ENCODE measurements around the gene BCAS3. TPM values are rescaled to one million over a fixed set of nuclear protein-coding genes. Genes with fewer than 3 reads are reported as not detected.
"Not testable (repeated sequence)": the region's sequence is repeated elsewhere in the genome, so short reads cannot be mapped to it uniquely, and the experiment has no call there.

Gene BCAS3
- total and polyA plus RNA-seq, 2 donors: 6.9 to 12.4 TPM

DNA sequence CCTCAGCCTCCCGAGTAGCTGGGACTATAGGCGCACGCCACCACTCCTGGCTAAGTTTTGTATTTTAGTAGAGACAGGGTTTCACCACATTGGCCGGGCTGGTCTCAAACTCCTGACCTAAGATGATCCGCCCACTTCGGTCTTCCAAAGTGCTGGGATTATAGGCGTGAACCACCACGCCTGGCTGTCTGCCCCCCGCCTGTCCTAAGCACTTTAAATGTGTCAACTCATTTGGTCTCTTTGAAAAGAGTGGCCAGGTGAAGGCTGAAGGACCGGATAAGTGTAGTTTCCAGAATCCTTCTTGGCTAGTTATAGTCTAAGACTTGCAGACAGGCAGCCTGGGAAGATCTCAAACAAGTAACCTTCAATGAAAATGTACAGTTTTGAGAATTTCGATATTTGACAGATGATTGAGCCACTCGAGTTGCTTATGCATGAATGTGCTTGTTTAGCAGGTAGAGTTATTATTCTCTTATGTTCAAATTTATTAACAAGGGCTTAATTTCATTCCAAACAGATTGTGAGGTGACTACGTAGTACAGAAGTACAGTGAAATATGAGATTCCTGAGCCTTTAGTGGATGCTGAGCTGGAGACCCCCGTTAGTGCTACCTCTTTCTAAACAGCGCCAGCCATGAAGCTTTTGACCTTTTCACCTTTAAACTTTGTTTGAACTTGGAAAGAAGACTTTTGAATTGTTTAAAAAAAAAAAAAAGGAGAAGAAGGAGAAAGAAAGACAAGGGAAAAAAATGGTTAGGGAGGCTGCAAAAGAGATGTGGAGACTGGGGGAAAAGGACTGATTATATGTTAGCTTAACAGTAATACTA lies 557.6 kb downstream of the BCAS3 start:
- no peak overlapping the region for H3K27ac ChIP-seq (ENCODE audit: low read depth in 1 of 2, low read length in 1 of 2)
- no peak for DNase-seq (ENCODE audit: low read depth in 6 of 9, low spot score in 9 of 9)
- WGBS: 94% methylated on average over 15 of the region's 15 CpGs
- no peaks in the 10 kb centered on the region for H3K4me1 ChIP-seq (ENCODE audit: control insufficient read depth in 2 of 2, insufficient read depth in 2 of 2, low read length in 2 of 2)
- no peaks in the 10 kb centered on the region for H3K36me3 ChIP-seq (ENCODE audit: control insufficient read depth in 2 of 2, insufficient read depth in 2 of 2, low read length in 1 of 2)
- H3K27me3 ChIP-seq (ENCODE audit: control insufficient read depth in 2 of 2, insufficient read depth in 1 of 2, low read length in 1 of 2): no peaks in the 10 kb centered on the region
- peaks cover 0 to 4% of the 10 kb centered on the region in 2 donors for H3K9me3 ChIP-seq (ENCODE audit: control insufficient read depth in 2 of 2, insufficient read depth in 1 of 2, low read length in 1 of 2)
- no peak overlapping the region for H3K4me3 ChIP-seq (ENCODE audit: low read length in 2 of 2)

DNA sequence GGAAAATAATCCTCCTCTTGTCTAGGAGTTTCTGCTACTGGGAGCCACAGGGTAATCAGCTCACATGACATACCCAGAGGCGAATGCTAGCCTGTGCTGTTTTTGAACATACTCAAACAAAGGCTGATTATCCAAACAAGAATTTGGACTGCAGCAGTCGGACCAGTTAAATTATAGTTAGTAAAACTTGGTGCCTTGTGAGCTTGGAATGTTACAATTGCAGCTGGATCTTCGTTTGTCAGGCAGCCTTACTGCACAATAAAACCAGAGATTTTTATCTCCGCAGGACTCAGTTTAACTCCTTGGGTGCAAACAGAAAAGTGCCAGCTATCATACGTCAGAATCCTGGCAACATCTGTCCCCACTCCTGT lies 558.2 kb downstream of the BCAS3 start:
- H3K4me1 ChIP-seq (ENCODE audit: control insufficient read depth in 2 of 2, insufficient read depth in 2 of 2, low read length in 2 of 2): no peaks in the 10 kb centered on the region
- no peak for DNase-seq (ENCODE audit: low read depth in 6 of 9, low spot score in 9 of 9)
- no peak overlapping the region for H3K4me3 ChIP-seq (ENCODE audit: low read length in 2 of 2)
- H3K27me3 ChIP-seq (ENCODE audit: control insufficient read depth in 2 of 2, insufficient read depth in 1 of 2, low read length in 1 of 2): no peaks in the 10 kb centered on the region
- no peak overlapping the region for H3K27ac ChIP-seq (ENCODE audit: low read depth in 1 of 2, low read length in 1 of 2)
- no peaks in the 10 kb centered on the region for H3K36me3 ChIP-seq (ENCODE audit: control insufficient read depth in 2 of 2, insufficient read depth in 2 of 2, low read length in 1 of 2)
- peaks cover 0 to 4% of the 10 kb centered on the region in 2 donors for H3K9me3 ChIP-seq (ENCODE audit: control insufficient read depth in 2 of 2, insufficient read depth in 1 of 2, low read length in 1 of 2)
- WGBS: 92% methylated on average over 5 of the region's 5 CpGs

DNA sequence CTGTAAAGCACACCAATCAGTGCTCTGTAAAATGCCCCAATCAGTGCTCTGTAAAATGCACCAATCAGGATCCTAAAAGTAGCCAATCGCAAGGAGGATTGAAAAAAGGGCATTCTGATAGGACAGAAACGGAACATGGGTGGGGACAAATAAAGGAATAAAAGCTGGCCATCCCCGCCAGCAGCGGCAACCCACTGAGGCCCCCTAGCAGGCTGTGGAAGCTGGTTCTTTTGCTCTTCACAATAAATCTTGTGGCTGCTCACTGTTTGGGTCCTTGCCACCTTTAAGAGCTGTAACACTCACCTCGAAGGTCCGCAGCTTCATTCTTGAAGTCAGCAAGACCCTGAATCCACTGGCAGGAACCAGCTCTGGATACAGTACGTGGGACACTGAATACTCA lies 559.6 kb downstream of the BCAS3 start:
- Histone ChIP-seq H3K27me3 (ENCODE audit: control insufficient read depth in 2 of 2, insufficient read depth in 1 of 2, low read length in 1 of 2) (no peaks in the 10 kb centered on the region), H3K4me3 (ENCODE audit: low read length in 2 of 2) (no peak overlapping the region), H3K36me3 (ENCODE audit: control insufficient read depth in 2 of 2, insufficient read depth in 2 of 2, low read length in 1 of 2) (no peaks in the 10 kb centered on the region), H3K27ac (ENCODE audit: low read depth in 1 of 2, low read length in 1 of 2) (no peak overlapping the region), H3K4me1 (ENCODE audit: control insufficient read depth in 2 of 2, insufficient read depth in 2 of 2, low read length in 2 of 2) (no peaks in the 10 kb centered on the region), H3K9me3 (ENCODE audit: control insufficient read depth in 2 of 2, insufficient read depth in 1 of 2, low read length in 1 of 2) (peaks cover 0 to 4% of the 10 kb centered on the region in 2 donors)
- WGBS: 98% methylated on average over 7 of the region's 7 CpGs
- DNase-seq (ENCODE audit: low read depth in 6 of 9, low spot score in 9 of 9): no peak

- H3K4me1 ChIP-seq (ENCODE audit: control insufficient read depth in 2 of 2, insufficient read depth in 2 of 2, low read length in 2 of 2): no peaks in the 10 kb centered on the region
- no peak for DNase-seq (ENCODE audit: low read depth in 6 of 9, low spot score in 9 of 9)
- no peaks in the 10 kb centered on the region for H3K36me3 ChIP-seq (ENCODE audit: control insufficient read depth in 2 of 2, insufficient read depth in 2 of 2, low read length in 1 of 2)
- H3K9me3 ChIP-seq (ENCODE audit: control insufficient read depth in 2 of 2, insufficient read depth in 1 of 2, low read length in 1 of 2): peaks cover 0 to 4% of the 10 kb centered on the region in 2 donors
- H3K4me3 ChIP-seq (ENCODE audit: low read length in 2 of 2): no peak overlapping the region
- WGBS: 91% methylated on average over 6 of the region's 6 CpGs
- no peak overlapping the region for H3K27ac ChIP-seq (ENCODE audit: low read depth in 1 of 2, low read length in 1 of 2)
- no peaks in the 10 kb centered on the region for H3K27me3 ChIP-seq (ENCODE audit: control insufficient read depth in 2 of 2, insufficient read depth in 1 of 2, low read length in 1 of 2)
These were observed 560.8 kb downstream of the BCAS3 start for GRCh38 chr17:61238455-61238933.

DNA sequence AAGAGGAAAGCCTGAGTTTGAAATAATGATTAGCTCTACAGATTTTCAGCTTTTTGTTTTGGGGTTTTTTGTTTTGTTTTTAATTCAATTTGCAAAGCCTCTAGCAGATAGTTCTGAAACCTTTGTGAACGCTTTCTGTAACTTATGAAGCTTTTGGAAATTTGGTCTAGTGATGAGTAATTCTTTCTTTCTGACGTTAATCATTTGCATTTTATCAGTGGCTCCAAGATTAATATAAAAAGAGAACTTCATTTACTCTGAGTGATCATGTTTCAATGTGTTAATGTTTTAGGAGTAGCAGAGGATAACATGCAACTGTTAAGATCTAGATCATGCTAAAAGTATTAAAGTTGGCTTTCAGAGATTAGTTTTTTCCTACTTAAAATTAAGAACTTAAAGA lies 561.7 kb downstream of the BCAS3 start:
- DNase-seq (ENCODE audit: low read depth in 6 of 9, low spot score in 9 of 9): no peak
- H3K4me3 ChIP-seq (ENCODE audit: low read length in 2 of 2): no peak overlapping the region
- H3K36me3 ChIP-seq (ENCODE audit: control insufficient read depth in 2 of 2, insufficient read depth in 2 of 2, low read length in 1 of 2): no peaks in the 10 kb centered on the region
- no peaks in the 10 kb centered on the region for H3K27me3 ChIP-seq (ENCODE audit: control insufficient read depth in 2 of 2, insufficient read depth in 1 of 2, low read length in 1 of 2)
- 93% methylated on average over 2 of the region's 2 CpGs for WGBS
- no peaks in the 10 kb centered on the region for H3K4me1 ChIP-seq (ENCODE audit: control insufficient read depth in 2 of 2, insufficient read depth in 2 of 2, low read length in 2 of 2)
- no peak overlapping the region for H3K27ac ChIP-seq (ENCODE audit: low read depth in 1 of 2, low read length in 1 of 2)
- peaks cover 0 to 4% of the 10 kb centered on the region in 2 donors for H3K9me3 ChIP-seq (ENCODE audit: control insufficient read depth in 2 of 2, insufficient read depth in 1 of 2, low read length in 1 of 2)

GRCh38 chr17:61239953-61240352 lies 562.3 kb downstream of the BCAS3 start:
- H3K27ac ChIP-seq (ENCODE audit: low read depth in 1 of 2, low read length in 1 of 2): no peak overlapping the region
- no peaks in the 10 kb centered on the region for H3K4me1 ChIP-seq (ENCODE audit: control insufficient read depth in 2 of 2, insufficient read depth in 2 of 2, low read length in 2 of 2)
- peaks cover 0 to 4% of the 10 kb centered on the region in 2 donors for H3K9me3 ChIP-seq (ENCODE audit: control insufficient read depth in 2 of 2, insufficient read depth in 1 of 2, low read length in 1 of 2)
- no peak overlapping the region for H3K4me3 ChIP-seq (ENCODE audit: low read length in 2 of 2)
- H3K36me3 ChIP-seq (ENCODE audit: control insufficient read depth in 2 of 2, insufficient read depth in 2 of 2, low read length in 1 of 2): no peaks in the 10 kb centered on the region
- WGBS: 92% methylated on average over 1 of the region's 1 CpG
- no peak for DNase-seq (ENCODE audit: low read depth in 6 of 9, low spot score in 9 of 9)
- no peaks in the 10 kb centered on the region for H3K27me3 ChIP-seq (ENCODE audit: control insufficient read depth in 2 of 2, insufficient read depth in 1 of 2, low read length in 1 of 2)

DNA sequence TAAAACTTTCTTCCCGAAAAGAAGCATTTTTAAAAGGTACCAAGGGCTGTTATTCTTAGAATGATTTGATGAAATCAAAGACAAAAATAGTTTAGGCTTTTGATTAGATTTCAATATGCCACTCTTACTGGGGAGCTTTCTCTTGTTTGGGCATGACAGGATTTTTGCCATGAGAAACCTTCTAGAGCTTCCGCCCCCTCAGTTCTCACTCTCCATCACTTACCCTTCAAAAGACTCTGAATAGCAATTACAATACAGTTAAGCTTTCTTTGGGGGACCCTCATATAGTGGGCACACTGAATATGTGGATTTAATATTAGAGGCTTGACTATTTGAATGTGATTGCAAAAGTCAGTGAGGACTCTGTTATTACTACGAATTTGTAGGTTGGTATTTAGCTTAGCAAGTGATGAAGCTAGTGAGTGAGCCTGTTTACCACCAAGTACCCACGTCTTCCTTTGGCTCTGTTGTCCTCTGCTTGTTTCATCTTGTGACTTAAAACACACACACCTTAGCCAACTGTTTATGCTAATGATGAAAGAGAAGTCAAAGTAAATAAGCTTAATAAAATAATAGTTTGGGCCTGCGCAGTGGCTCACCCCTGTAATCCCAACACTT lies 563.3 kb downstream of the BCAS3 start:
- Histone ChIP-seq H3K9me3 (ENCODE audit: control insufficient read depth in 2 of 2, insufficient read depth in 1 of 2, low read length in 1 of 2) (peaks cover 0 to 4% of the 10 kb centered on the region in 2 donors), H3K27ac (ENCODE audit: low read depth in 1 of 2, low read length in 1 of 2) (no peak overlapping the region), H3K4me3 (ENCODE audit: low read length in 2 of 2) (no peak overlapping the region), H3K27me3 (ENCODE audit: control insufficient read depth in 2 of 2, insufficient read depth in 1 of 2, low read length in 1 of 2) (no peaks in the 10 kb centered on the region), H3K36me3 (ENCODE audit: control insufficient read depth in 2 of 2, insufficient read depth in 2 of 2, low read length in 1 of 2) (no peaks in the 10 kb centered on the region), H3K4me1 (ENCODE audit: control insufficient read depth in 2 of 2, insufficient read depth in 2 of 2, low read length in 2 of 2) (no peaks in the 10 kb centered on the region)
- DNase-seq (ENCODE audit: low read depth in 6 of 9, low spot score in 9 of 9): no peak
- 96% methylated on average over 5 of the region's 5 CpGs for WGBS

GRCh38 chr17:61244988-61245387 lies 567.3 kb downstream of the BCAS3 start:
- H3K27ac ChIP-seq (ENCODE audit: low read depth in 1 of 2, low read length in 1 of 2); H3K36me3 ChIP-seq (ENCODE audit: control insufficient read depth in 2 of 2, insufficient read depth in 2 of 2, low read length in 1 of 2); H3K4me3 ChIP-seq (ENCODE audit: low read length in 2 of 2); H3K4me1 ChIP-seq (ENCODE audit: control insufficient read depth in 2 of 2, insufficient read depth in 2 of 2, low read length in 2 of 2); H3K9me3 ChIP-seq (ENCODE audit: control insufficient read depth in 2 of 2, insufficient read depth in 1 of 2, low read length in 1 of 2); DNase-seq (ENCODE audit: low read depth in 6 of 9, low spot score in 9 of 9); H3K27me3 ChIP-seq (ENCODE audit: control insufficient read depth in 2 of 2, insufficient read depth in 1 of 2, low read length in 1 of 2): not testable (repeated sequence)
- WGBS: 85% methylated on average over 8 of the region's 8 CpGs

DNA sequence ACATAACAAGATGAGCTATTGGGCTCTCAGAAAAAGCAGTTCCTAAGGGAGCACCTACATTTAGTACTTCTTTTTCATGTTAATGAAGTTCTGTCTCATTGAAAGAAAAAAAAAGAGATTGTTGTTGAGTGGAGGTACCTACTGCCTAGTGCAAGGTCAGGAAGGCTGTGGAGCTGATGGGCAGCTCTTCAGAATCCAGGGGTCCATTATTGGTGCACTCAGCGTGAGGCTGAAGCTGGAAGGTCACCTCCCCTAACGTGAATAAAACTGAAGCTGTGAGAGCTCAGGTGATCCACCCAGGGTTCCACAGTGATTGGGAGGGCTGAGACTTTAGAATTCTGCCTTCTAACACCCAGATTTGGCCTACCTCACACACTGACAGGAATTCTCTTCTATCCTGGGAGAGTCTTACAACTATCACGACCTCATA lies 568.1 kb downstream of the BCAS3 start:
- H3K9me3 ChIP-seq (ENCODE audit: control insufficient read depth in 2 of 2, insufficient read depth in 1 of 2, low read length in 1 of 2): no peaks in the 10 kb centered on the region
- no peaks in the 10 kb centered on the region for H3K36me3 ChIP-seq (ENCODE audit: control insufficient read depth in 2 of 2, insufficient read depth in 2 of 2, low read length in 1 of 2)
- H3K27ac ChIP-seq (ENCODE audit: low read depth in 1 of 2, low read length in 1 of 2): no peak overlapping the region
- whole genome bisulfite sequencing: 94% methylated on average over 3 of the region's 3 CpGs
- H3K27me3 ChIP-seq (ENCODE audit: control insufficient read depth in 2 of 2, insufficient read depth in 1 of 2, low read length in 1 of 2): no peaks in the 10 kb centered on the region
- no peaks in the 10 kb centered on the region for H3K4me1 ChIP-seq (ENCODE audit: control insufficient read depth in 2 of 2, insufficient read depth in 2 of 2, low read length in 2 of 2)
- H3K4me3 ChIP-seq (ENCODE audit: low read length in 2 of 2): no peak overlapping the region
- DNase-seq (ENCODE audit: low read depth in 6 of 9, low spot score in 9 of 9): no peak
